ENCODE results near the gene PRR14L.
"Not testable (repeated sequence)": the region's sequence is repeated elsewhere in the genome, so short reads cannot be mapped to it uniquely, and the experiment has no call there.

Gene PRR14L

DNA sequence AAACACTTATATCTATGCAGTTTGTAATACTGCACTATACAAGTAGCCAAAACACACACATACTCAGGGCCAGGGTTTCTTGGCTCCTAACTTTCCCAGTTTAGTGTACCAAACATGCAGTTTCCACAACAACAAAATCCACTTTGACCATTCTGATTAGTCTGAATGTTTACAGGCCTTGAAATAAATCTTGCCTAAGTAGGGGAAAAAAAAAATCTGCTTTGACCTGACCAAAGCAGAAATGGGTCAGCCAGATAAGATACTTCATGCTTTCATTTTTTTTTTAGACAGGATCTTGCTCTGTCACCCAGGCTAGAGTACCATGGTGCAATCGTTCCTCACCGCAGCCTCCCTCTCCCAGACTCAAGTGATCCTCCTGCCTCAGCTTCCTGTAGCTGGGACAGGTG is 10.1 kb downstream of the PRR14L start:
- DNase-seq, result no peak

DNA sequence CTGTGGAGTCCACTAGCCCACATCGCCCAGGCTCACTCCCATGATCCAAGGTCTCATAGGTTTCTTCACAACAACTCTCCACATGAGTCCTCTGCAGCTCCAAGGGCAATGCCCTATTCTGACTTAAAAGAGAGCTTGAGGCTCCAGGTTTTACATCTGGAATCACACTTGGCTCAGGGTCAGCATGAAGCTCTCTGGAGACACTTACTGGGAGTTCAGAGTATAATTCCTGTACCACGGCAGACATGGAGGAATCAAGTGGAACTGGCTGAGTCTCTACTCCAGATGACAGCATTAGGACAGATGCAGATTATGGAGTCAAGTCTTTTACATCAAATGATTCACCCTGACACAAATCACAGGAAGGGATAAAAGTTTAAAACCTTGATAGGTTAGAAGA is 11.4 kb downstream of the PRR14L start:
- no peak for DNase-seq

DNA sequence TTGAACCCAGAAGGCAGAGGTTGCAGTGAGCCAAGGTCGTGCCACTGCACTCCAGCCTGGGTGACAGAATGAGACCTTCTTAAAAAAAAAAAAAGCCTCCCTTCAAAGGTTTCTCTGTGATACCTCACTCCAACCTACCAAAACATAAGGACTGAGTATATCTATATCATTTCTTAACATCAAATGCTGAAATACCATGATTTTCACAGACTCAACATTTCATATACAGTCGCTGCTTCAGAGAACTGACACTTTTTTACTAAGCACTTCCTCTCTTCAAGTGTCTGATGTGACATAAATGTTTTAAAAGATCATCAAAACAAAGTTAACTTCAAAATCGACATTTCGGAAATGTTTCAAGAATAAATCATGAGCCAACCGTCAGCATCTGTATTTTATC is 12.0 kb downstream of the PRR14L start:
- DNase-seq, result no peak

DNA sequence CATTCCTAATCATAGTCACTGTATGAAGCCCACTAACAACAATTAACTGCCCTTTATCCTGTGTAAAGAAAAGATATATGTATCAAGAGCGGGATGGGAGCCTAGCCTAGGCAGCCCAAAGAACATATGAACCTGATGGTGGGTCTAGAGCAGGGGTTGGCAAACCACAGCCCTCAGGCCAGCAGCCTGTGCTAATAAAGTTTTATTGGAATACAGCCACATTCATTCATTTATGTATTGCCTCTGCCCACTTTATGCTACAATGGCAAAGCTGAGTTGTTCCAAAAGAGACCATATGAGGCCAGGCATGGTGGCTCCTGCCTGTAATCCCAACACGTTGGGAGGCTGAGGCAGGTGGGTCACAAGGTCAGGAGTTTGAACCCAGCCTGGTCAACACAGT is 13.5 kb downstream of the PRR14L start:
- no peak for DNase-seq

DNA sequence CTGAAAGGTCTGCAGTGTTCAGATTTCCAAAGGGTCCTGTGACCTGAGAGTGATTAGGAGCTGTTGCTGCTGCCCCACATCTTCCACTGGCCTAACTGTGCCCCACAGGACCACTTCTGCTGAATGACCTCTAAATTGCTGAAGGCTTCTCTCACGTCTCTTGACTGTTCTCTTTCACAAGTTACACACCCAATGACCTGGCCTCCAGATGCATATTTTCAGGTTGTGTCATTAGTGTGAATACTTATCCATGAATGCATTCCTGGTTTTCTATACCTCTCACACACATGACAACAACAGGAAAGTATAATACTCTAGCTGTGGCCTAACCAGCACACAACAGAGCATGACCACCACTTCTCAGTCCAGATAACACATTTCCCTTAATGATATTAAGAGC is 15.4 kb downstream of the PRR14L start:
- DNase-seq, result no peak

DNA sequence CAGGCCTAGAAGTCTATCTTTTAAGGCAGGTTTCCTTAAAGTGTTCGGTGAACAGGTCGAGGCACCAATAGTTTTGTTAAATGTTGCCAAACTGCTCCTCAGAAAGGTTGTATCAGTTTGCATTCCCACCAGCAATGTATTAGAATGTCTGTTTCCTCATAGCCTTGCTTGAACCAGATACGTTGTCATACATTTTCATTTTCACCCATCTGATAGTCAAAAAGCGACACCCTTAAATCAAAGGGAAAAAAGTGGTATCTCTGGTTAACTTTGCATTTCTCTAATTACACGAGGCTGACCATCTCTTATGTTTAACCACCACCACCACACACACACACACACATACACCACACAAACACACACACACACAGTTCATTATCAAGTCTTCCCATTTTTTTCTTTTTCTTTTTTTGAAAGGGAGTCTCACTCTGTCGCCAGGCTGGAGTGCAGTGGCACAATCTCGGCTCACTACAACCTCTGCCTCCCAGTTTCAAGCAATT is 16.3 kb downstream of the PRR14L start:
- no peak for DNase-seq

DNA sequence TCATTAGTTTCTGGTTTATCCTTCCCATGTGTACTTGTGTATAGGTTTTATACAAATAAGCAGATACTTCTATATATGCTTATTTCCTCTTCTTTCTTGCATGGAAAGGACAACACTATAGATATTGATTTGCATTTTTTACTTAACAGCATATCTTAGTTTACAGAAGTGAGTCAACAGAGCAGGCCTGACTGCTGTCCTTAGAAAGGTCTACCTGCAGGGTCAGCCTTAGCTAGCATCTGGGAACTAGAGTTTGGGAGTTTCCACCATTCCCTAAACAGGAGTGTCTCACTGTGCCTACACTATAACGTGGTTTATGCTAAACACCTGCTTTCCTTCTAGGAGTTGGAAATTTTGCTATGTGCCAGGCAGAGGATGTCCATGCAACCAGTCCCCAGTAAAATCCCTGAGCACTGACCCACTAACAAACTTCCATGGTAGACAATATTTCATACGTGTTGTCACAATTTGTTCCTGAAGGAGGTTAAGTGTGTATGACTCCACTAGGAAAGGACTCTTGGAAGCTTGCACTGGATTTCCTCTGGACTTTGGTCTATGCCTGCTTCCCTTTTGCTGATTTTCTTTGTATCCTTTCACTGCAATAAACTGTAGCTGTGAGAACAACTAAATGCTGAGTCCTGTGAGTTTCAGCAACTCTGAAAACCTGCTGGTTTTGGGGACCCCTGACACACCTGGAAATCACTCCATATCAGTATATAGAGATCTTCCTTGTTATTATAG is 17.7 kb downstream of the PRR14L start:
- no peak for DNase-seq

DNA sequence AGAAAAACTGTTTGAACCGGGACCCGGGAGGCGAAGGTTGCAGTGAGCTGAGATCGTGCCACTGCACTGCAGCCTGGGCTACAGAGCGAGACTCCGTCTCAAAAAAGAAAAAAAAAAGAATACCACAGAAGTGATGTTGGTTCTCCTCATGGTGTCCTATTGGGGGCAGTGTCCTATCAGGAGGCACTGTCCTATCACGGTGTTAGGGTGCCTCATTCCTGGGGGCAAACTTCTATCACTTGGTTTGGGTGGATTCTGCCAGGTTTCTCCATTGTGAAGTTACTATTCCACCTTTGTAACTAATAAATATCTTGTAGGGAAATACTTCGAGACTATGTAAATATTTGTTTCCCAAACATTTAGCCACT is 19.6 kb downstream of the PRR14L start:
- DNase-seq, result no peak

DNA sequence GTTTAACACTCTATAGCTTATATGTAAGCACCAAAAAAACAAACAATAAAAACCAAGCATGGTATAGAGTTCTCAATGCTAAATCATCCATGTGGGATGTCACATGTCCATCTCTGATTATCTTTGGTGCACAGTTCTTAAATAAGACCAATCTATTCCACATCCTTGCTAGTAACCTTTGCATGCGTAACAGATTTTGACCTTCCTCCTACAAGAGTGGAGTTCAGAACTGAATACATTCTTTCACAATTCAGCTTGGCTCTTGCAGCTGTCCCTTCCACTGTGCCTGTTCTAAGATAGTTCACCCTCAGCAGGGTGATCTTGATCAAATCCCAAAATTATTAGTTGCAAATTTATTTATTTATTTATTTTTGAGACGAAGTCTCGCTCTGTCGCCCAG is 21.1 kb downstream of the PRR14L start:
- no peak for DNase-seq

DNA sequence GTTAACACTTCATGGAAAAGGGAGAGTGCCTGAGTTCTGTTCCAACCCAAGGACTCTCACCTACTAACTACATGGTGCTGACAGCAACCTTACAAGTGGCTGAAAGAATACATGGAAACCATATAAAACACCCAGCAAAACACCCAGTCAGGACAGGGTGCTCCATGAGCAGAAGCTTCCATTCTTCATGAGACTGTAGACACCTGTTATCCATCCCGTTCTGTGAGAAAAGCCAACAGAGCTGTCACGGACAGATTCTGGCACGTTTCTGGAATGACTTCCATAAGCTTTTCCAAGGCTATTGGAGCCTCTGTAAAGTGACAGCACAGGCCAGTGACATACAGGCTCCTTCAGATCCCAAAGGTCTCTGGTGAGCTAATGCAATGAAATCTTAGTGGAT is 23.2 kb downstream of the PRR14L start:
- DNase-seq, result no peak

DNA sequence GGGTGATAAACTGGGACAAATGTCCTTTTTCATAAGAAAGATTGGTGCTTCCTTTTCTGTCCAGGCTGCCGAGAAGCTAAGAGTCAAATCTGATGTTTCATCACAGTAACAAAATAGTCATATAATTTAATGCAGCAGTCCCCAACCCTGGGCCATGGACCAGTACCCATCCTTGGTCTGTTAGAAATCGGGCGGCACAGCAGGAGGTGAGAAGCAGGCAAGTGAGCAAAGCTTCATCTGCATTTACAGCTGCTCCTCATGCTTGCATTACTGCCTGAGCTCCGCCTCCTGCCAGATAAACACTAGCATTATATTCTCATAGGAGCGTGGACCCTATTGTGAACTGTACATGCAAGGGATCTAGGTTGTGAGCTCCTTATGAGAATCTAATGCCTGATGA is 26.2 kb downstream of the PRR14L start:
- no peak for DNase-seq

DNA sequence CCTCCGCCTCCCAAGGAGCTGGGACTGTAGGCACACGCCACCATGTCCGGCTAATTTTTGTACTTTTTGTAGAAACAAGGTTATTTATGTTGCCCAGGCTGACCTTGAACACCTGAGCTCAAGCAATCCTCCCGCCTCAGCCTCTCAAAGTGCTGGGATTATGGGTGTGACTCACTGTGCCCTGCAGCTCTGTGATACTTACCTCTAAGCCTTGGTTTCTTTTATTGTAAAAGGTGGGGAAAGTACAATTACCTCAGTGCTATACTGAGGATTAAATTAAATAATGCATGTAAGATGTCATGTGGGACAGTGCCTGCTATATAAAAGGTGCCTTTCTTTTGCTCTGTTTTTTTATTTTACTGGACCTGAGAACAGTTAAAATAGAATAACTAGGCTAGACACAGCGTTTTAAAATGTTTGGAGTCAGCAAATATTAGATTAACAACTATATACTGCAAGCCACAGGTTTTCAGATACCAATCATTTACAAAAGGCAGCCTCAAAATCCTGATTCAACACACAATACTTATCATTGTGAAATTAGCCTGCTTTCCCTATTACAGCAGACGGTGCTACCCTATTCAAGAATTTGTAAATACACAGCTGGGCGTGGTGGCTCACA is 30.0 kb downstream of the PRR14L start:
- no peak for DNase-seq

DNA sequence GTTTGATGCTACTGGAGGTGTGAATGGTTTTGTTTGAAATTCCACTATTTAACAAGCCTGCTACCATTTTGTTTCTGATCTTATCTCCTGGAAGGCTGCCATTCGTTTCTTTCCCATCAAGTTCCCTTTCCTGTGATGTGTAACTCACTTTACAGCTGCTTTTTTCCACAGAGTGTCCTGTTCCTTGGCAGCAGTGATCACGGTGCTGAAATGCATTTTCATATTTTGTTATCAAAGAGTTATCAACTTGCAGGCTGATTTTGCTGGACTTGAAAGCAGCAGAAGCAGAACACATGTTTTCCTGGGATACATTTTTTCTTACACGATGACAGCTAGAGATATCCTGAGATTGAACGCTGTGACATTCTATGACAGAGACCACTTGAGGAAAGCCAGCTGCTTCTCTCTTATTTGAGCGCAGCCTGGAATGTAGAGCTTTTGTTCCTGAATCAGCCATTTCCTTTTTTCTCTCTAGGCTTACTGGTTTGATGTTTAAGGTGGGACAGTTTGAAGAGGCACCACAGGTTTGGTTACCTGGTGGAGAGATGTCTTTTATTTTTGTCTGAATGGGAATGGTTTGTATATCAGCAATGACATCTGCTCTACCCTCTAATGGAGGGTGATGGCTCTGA is 34.7 kb downstream of the PRR14L start:
- DNase-seq, result no peak

DNA sequence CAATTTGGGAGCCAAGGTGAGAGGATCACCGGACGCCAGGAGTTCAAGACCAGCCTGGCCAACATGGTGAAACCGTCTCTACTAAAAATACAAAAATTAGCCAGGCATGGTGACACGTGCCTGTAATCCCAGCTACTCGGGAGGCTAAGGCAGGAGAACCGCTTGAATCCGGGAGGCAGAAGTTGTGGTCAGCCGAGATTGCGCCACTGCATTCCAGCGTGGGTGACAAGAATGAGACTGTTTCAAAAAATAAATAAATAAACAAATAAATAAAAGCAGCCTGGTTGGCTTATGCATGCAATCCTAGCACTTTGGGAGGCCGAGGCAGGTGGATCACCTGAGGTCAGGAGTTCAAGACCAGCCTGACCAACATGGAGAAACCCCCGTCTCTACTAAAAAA is 38.7 kb downstream of the PRR14L start:
- not testable (repeated sequence) for DNase-seq

DNA sequence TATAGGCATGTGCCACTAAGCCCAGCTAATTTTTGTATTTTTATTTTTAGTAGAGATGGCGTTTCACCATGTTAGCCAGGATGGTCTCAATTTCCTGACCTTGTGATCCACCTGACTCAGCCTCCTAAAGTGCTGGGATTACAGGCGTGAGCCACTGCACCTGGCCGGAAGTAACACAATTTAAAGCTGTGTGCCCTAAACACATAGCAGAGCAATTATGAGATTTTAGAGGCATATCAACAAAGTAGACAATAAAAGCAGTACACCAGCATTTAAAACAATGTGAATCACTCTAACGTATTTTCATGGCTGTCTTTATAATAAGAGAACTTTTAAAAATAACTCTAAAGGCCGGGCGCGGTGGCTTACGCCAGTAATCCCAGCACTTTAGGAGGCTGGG is 42.4 kb downstream of the PRR14L start:
- DNase-seq, result no peak

DNA sequence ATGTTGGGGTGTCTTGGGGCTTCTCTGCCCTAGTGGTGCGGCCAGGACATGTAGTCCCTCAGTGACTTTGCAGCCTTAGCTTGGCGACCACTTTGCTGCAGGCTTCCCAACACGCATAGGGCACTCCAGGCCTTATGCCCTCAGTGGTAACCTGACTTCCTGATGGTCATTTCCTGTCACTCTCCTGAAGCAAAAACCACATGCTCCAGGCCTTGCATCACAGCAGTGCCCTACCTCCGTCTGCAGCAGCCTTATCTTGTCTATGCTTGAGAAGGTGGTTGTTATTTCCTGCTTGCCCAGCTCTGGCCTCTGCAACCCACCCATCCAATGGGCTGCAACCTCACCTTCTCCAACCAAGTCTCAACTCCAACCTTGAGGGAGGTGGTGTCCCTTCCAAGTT is 54.5 kb downstream of the PRR14L start:
- no peak for DNase-seq

DNA sequence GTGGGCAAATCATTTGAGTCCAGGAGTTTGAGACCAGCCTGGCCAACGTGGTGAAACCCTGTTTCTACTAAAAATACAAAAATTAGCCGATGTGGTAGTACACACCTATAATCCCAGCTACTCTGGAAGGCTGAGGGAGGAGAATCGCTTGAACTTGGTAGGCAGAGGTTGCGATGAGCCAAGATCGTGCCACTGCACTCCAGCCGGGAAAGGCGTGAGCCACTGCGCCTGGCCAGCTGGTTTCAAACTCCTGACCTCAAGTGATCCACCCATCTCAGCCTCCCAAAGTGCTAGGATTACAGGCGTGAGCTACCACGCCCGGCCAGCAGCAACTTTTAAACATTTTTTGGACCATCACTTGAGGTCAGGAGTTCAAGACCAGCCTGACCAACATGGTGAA is 55.9 kb downstream of the PRR14L start:
- not testable (repeated sequence) for DNase-seq

DNA sequence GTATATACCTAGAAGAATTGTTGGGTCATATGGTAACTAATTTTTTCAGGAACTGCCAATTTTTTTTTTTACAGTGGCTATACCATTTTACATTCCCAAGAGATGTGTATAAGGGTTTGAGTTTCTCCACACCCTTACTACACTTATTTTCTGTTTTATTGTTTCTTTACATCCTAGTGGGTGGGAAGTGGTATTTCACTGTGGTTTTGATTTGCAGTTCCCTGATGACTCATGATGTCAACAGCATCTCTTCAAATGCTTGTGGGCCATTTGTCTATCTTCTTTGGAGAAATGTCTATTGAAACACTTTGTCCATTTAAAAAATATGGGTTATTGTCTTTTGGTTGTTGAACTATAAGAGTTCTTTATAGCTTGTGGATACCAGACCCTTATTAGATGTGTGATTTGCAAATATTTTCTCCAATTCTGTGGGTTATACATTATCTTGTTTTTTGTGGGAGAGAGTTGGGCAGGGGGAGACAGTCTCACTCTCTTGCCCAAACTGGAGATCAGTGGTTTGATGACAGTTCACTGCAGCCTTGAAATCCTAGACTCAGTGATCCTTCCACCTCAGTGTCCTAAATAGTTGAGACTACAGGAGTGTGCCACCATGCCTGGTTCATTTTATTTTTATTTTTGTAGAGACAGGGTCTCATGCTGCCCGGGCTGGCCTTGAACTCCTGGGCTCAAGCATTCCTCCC is 57.6 kb downstream of the PRR14L start:
- no peak for DNase-seq

DNA sequence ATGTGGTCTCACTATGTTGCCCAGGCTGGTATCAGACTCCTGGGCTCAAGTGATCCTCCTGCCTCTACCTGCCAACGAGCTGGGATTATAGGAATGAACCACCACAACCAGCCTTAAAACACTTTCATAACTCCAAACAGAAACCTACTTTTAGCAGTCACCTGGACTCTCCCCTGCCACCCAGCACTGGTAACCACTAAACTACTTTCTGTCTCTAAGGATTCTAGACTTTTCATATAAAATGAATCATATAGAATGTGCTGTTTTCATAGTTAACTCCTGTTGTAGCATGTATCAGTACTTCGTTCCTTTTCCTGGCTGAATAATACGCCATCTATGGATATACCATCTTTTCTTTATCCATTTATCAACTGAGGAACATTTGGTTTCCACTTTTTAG is 58.5 kb downstream of the PRR14L start:
- DNase-seq, result no peak

DNA sequence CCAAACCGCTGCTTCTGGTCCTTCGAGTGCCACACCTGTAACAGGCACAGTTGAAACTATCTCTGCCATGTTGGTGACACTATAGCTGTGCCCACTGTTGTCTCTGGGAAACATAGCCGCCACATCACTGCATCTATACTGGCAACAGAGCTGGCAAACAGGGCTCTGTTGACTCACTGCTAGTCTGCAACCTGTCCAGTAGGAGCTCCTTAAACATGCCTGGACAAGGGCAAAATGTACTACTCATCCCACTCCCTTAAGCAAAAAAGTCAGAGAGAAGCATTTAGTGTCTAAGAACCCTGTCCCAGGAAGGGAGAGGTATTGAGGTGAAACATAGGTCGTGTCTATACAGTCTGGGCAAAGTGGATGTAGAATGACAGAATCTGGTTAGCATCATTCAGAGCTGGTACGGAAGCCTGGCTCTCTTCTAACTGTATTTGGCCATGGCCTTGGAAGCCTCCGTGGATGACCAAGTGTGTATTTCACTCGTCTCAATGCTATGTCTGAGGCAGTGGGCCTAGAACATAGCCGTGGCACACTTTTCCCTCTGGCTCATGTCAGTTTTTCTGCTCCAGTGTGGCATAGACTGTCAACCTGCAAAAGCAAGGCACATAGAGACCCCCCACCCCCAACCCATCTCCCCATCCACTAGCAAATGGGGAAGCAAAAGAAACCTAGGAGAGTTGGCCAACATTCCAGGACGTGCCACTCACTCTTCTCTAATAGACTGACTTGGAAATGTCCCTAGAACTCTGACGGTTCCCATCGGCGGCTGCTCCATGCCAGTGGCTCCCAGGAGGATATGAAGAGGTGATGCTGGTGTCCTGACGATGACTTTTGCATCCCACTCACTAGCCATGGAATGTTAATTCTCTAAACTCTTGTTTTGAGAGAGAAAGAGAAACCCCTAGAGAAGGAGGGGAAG is 66.5 kb downstream of the PRR14L start:
- no peak for DNase-seq

DNA sequence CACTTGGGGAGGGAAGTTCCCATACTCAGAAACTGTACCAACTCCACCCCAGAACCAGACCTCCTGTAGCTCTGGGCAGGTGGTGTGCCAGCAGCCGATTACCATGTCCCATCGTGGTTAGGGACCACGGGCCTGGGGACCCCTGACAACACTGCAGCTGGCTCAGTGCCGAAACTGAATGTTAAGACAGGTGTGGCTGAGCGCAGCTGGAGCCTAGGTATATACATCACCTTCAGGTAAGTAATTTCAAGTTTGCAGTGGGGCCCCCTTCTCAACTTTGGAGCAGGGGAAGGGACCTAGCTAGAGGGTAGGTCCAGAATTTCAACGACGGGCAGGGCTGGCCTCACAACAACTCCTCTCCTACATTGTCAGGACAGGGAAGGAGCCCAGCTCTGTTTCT is 67.2 kb downstream of the PRR14L start:
- DNase-seq, result no peak
